ENCODE data around the gene C1D. TPM values are rescaled to one million over a fixed set of nuclear protein-coding genes. Genes with fewer than 3 reads are reported as not detected.

C1D gene
- total RNA-seq, 4 donors from 2014 or later: 12.4 to 44.6 (median 29.2) TPM

- H3K4me1 ChIP-seq: no peaks in the 10 kb centered on the region
- no peak overlapping the region for H3K27ac ChIP-seq
- H3K36me3 ChIP-seq: peaks cover 0 to 46% (median 3%) of the 10 kb centered on the region in 3 donors
- DNase-seq: no peak
- intact Hi-C loops (cut with DNase I): no loop called here
- H3K4me3 ChIP-seq: no peak overlapping the region
- no peaks in the 10 kb centered on the region for H3K9me3 ChIP-seq
- no peaks in the 10 kb centered on the region for H3K27me3 ChIP-seq
- 76% methylated on average over 4 of the region's 4 CpGs for WGBS, 2 donors
- TF ChIP-seq POLR2A (IDR thresholded peaks at IDR 0.05) (no peak), CTCF (IDR thresholded peaks at IDR 0.05) (no peak)
Measured at GRCh38 chr2:68046642-68047240, 16.1 kb downstream of the C1D start.

GRCh38 chr2:68046224-68046623 is 16.6 kb downstream of the C1D start:
- Histone ChIP-seq H3K27me3 (no peaks in the 10 kb centered on the region), H3K4me3 (no peak overlapping the region), H3K9me3 (no peaks in the 10 kb centered on the region), H3K27ac (no peak overlapping the region), H3K4me1 (no peaks in the 10 kb centered on the region), H3K36me3 (peaks cover 0 to 48% (median 3%) of the 10 kb centered on the region in 3 donors)
- intact Hi-C loops (cut with DNase I): no loop called here
- TF ChIP-seq POLR2A (IDR thresholded peaks at IDR 0.05) (no peak), CTCF (IDR thresholded peaks at IDR 0.05) (no peak)
- DNase-seq: no peak

- no peak for DNase-seq
- TF ChIP-seq POLR2A (IDR thresholded peaks at IDR 0.05): no peak
- no peak for TF ChIP-seq CTCF (IDR thresholded peaks at IDR 0.05)
- H3K4me3 ChIP-seq: no peak overlapping the region
- H3K36me3 ChIP-seq: peaks cover 0 to 48% (median 3%) of the 10 kb centered on the region in 3 donors
- no peak overlapping the region for H3K27ac ChIP-seq
- H3K9me3 ChIP-seq: no peaks in the 10 kb centered on the region
- intact Hi-C loops (cut with DNase I): no loop called here
- H3K27me3 ChIP-seq: no peaks in the 10 kb centered on the region
- 77 to 85% methylated on average over 1 of the region's 1 CpG for WGBS, 2 donors
- H3K4me1 ChIP-seq: no peaks in the 10 kb centered on the region
Measured at GRCh38 chr2:68045342-68045741, 17.5 kb downstream of the C1D start.

GRCh38 chr2:68044099-68044498 is 18.7 kb downstream of the C1D start:
- WGBS, 2 donors: 93 to 95% methylated on average over 6 of the region's 6 CpGs
- Histone ChIP-seq H3K4me3 (no peak overlapping the region), H3K27ac (no peak overlapping the region), H3K4me1 (no peaks in the 10 kb centered on the region), H3K9me3 (no peaks in the 10 kb centered on the region), H3K27me3 (no peaks in the 10 kb centered on the region), H3K36me3 (peaks cover 0 to 48% (median 3%) of the 10 kb centered on the region in 3 donors)
- DNase-seq: no peak
- intact Hi-C loops (cut with DNase I): no loop called here
- TF ChIP-seq CTCF (IDR thresholded peaks at IDR 0.05) (no peak), POLR2A (IDR thresholded peaks at IDR 0.05) (no peak)

- Histone ChIP-seq H3K36me3 (peaks cover 0 to 48% (median 3%) of the 10 kb centered on the region in 3 donors), H3K4me1 (no peaks in the 10 kb centered on the region), H3K27ac (no peak overlapping the region), H3K27me3 (no peaks in the 10 kb centered on the region), H3K4me3 (no peak overlapping the region), H3K9me3 (no peaks in the 10 kb centered on the region)
- intact Hi-C loops (cut with DNase I): no loop called here
- 83 to 89% methylated on average over 3 of the region's 3 CpGs for WGBS, 2 donors
- no peak for DNase-seq
- TF ChIP-seq POLR2A (IDR thresholded peaks at IDR 0.05): no peak
- no peak for TF ChIP-seq CTCF (IDR thresholded peaks at IDR 0.05)
Measured at GRCh38 chr2:68043695-68044094, 19.1 kb downstream of the C1D start.

Measured in esophagus squamous epithelium (tissue), 5 donors.